Endothelial cell of umbilical vein (primary cell): ENCODE data around the gene EFHD2. TPM values are rescaled to one million over a fixed set of nuclear protein-coding genes. Genes with fewer than 3 reads are reported as not detected.

Experiments used
- BruUV-seq: library from RNA; stranded (reverse); fragments of 400-500 nt; replicated peaks from 2 replicates; lab custom pipeline; 2021; lab: Mats Ljungman, UMichigan
- CTCF ChIA-PET: fragments of 300-600, 350-600 bp; sonication (Branson Sonifier 250); formaldehyde crosslinking; loops from one replicate; lab custom pipeline; 2021; ENCODE audit warnings: antibody characterized with exemption, inconsistent platforms; lab: Charles Lee
- POLR2A ChIA-PET: fragments of 300-600, 350-600 bp; sonication (Branson Sonifier 250); formaldehyde crosslinking; loops from one replicate; lab custom pipeline; 2021; ENCODE audit warnings: antibody characterized with exemption, inconsistent platforms; lab: Charles Lee
- DNase-seq: peaks from one replicate; pipeline ENCODE4 v3.0.0-alpha.2; 2011; ENCODE audit warnings: low read depth, low spot score
- FAIRE-seq: peaks from 2 replicates; lab custom pipeline; 2011; peaks lifted over from hg19 to GRCh38; lab: Jason Lieb, UNC
- H2AFZ ChIP-seq: 2 replicates; pipeline ENCODE4 v1.6.0; 2012; ENCODE audit warnings: low read depth, low read length, control low read depth, inconsistent platforms
- H3K27ac ChIP-seq: 2 replicates; pipeline ENCODE4 v1.5.1; 2011; ENCODE audit warnings: low read depth, mild to moderate bottlenecking, control low read depth, low read length, moderate library complexity; ENCODE audit not compliant: insufficient read depth
- H3K27me3 ChIP-seq, 2 experiments: 2 replicates each; pipeline versions ENCODE4 v1.6.0 to v1.6.1; 2011; ENCODE audit warnings: low read length in 2 of 2, mixed read lengths in 1 of 2; ENCODE audit not compliant: control insufficient read depth in 2 of 2, insufficient read depth in 2 of 2
- H3K36me3 ChIP-seq, 2 experiments: 2 replicates in 1 of 2; 3 replicates in 1 of 2; pipeline ENCODE4 v1.5.1; 2011; ENCODE audit warnings: low read length in 2 of 2, mild to moderate bottlenecking in 1 of 2, moderate library complexity in 1 of 2; ENCODE audit not compliant: control insufficient read depth in 2 of 2, insufficient read depth in 2 of 2; ENCODE audit errors: extremely low read depth in 1 of 2
- H3K4me1 ChIP-seq: 3 replicates; pipeline ENCODE4 v1.5.1; 2011; ENCODE audit warnings: mild to moderate bottlenecking, low read length; ENCODE audit not compliant: control insufficient read depth, insufficient read depth; ENCODE audit errors: extremely low read depth
- H3K4me2 ChIP-seq: 2 replicates; pipeline ENCODE4 v1.6.1; 2011; ENCODE audit warnings: low read length, control low read depth, mixed read lengths; ENCODE audit not compliant: insufficient read depth
- H3K4me3 ChIP-seq, 3 experiments: fragments of 200-600 bp in 1 of 3; sonication (generic), shearing (Covaris generic) in 1 of 3; replicated peaks in 1 of 3; 2 replicates each; pipeline ENCODE4 v1.5.1; 2011 to 2016; ENCODE audit warnings: control low read depth in 3 of 3, low read length in 3 of 3, mild to moderate bottlenecking in 2 of 3, inconsistent platforms in 1 of 3, low read depth in 1 of 3, moderate library complexity in 1 of 3; ENCODE audit not compliant: insufficient read depth in 1 of 3
- H3K79me2 ChIP-seq: 2 replicates; pipeline ENCODE4 v1.6.0; 2012; ENCODE audit warnings: low read length, inconsistent platforms; ENCODE audit not compliant: control insufficient read depth, insufficient read depth
- H3K9ac ChIP-seq: replicated peaks from 2 replicates; pipeline ENCODE3; 2011; ENCODE audit warnings: low read length, control low read depth; ENCODE audit not compliant: insufficient read depth; ENCODE audit errors: extremely low read depth
- H3K9me1 ChIP-seq: replicated peaks from 3 replicates; pipeline ENCODE4 v1.6.0; 2011; ENCODE audit warnings: mild to moderate bottlenecking, low read length; ENCODE audit not compliant: control insufficient read depth, insufficient read depth; ENCODE audit errors: extremely low read depth
- H3K9me3 ChIP-seq: replicated peaks from 2 replicates; pipeline ENCODE4 v1.5.1; 2012; ENCODE audit warnings: low read length, inconsistent platforms; ENCODE audit not compliant: control insufficient read depth, insufficient read depth
- H4K20me1 ChIP-seq: replicated peaks from 2 replicates; pipeline ENCODE3; 2011; ENCODE audit warnings: mild to moderate bottlenecking, low read length; ENCODE audit not compliant: control insufficient read depth, insufficient read depth; ENCODE audit errors: extremely low read depth
- CTCF ChIP-seq, 2 donors: IDR thresholded peaks; 1 replicate in 1 of 2; 2 replicates in 1 of 2; pipeline ENCODE4 v1.5.1; 2011; ENCODE audit warnings: low read length in 2 of 2, mild to moderate bottlenecking in 2 of 2, moderate library complexity in 2 of 2, control low read depth in 1 of 2, inconsistent platforms in 1 of 2, low read depth in 1 of 2; ENCODE audit not compliant: insufficient read depth in 1 of 2; ENCODE audit errors: extremely low read depth in 1 of 2
- EZH2 ChIP-seq: IDR thresholded peaks from 2 replicates; pipeline ENCODE4 v1.6.1; 2012; ENCODE audit warnings: borderline replicate concordance, low read depth, mild to moderate bottlenecking, moderate library complexity, low read length, inconsistent platforms; ENCODE audit not compliant: severe bottlenecking
- FOS ChIP-seq: IDR thresholded peaks from 2 replicates; pipeline ENCODE4 v1.6.1; 2011; ENCODE audit warnings: mild to moderate bottlenecking, low read length, moderate library complexity, borderline replicate concordance; ENCODE audit not compliant: insufficient read depth
- GATA2 ChIP-seq: IDR thresholded peaks from 2 replicates; pipeline ENCODE4 v1.7.0; 2011; ENCODE audit warnings: low read depth, mild to moderate bottlenecking, moderate library complexity, mixed read lengths, low read length; ENCODE audit not compliant: insufficient read length, insufficient read depth
- JUN ChIP-seq: IDR thresholded peaks from 2 replicates; pipeline ENCODE4 v1.6.1; 2011; ENCODE audit warnings: borderline replicate concordance, low read depth; ENCODE audit not compliant: insufficient read length, insufficient read depth
- MAX ChIP-seq: IDR thresholded peaks from 2 replicates; pipeline ENCODE4 v1.6.1; 2011; ENCODE audit not compliant: insufficient read depth, insufficient read length
- MYC ChIP-seq: IDR thresholded peaks from one replicate; pipeline ENCODE4 v1.6.1; 2011; ENCODE audit warnings: mild to moderate bottlenecking, low read depth, low read length
- POLR2A ChIP-seq: IDR thresholded peaks from 2 replicates; pipeline ENCODE4 v1.6.1; 2012; ENCODE audit warnings: low read depth, mild to moderate bottlenecking, control low read depth, low read length
- POLR2AphosphoS5 ChIP-seq: IDR thresholded peaks from 2 replicates; pipeline ENCODE4 v1.6.1; 2012; ENCODE audit warnings: low read depth, mild to moderate bottlenecking, control low read depth, low read length, moderate library complexity; ENCODE audit not compliant: insufficient read depth
- dilution Hi-C: fragments of 300-500 bp; cut with MboI; formaldehyde crosslinking; loops from one replicate; pipeline ENCODE4 v1.15.0; 2019; ENCODE audit warnings: low sequenced_read_pairs; ENCODE audit not compliant: extremely low pct_ligation_motif_present
- intact Hi-C: fragments of 100-400 bp; cut with micrococcal nuclease; formaldehyde crosslinking; loops from one replicate; pipeline ENCODE4 v1.10.0; 2022
- polyA plus RNA-seq, 4 experiments: library from polyadenylated mRNA; depleted of rRNA in 3 of 4; stranded (reverse) in 3 of 4; unstranded in 1 of 4; fragments of >200 nt; gene quantifications; 2 replicates each; pipeline versions ENCODE4 v1.2.1 to v1.2.3, GENCODE V29; 2011 to 2012; ENCODE audit warnings: missing spikeins in 1 of 4
- total RNA-seq: library from RNA; stranded (reverse); gene quantifications from 2 replicates; pipeline ENCODE4 v1.2.3, GENCODE V29; 2021

The EFHD2 gene
- total and polyA plus RNA-seq, 2 donors (not counting 3 experiments of a cell fraction or from before 2014, with no cell fraction given): 50.2 to 73.5 TPM

- H3K36me3 ChIP-seq: peaks cover 0 to 4% of the 10 kb centered on the region in 2 experiments
- H2AFZ ChIP-seq: no peak overlapping the region
- peak overlapping the region; percentile 82 to 90 (median 82) for H3K4me3 ChIP-seq
- no peaks in the 10 kb centered on the region for H4K20me1 ChIP-seq
- no peaks in the 10 kb centered on the region for H3K9me1 ChIP-seq
- FAIRE-seq: peak; percentile 70
- H3K79me2 ChIP-seq: peaks cover 60% of the 10 kb centered on the region
- intact Hi-C loops (loop anchor here (10.0 kb wide), 1 partner anchor 407 kb away; no protein-coding TSS in a partner anchor), dilution Hi-C loops (loop anchor here (10.0 kb wide), 1 partner anchor 87 kb away; no protein-coding TSS in a partner anchor)
- no peak for DNase-seq
- peak overlapping the region; percentile 40 for H3K27ac ChIP-seq
- peaks cover 48% of the 10 kb centered on the region for H3K4me1 ChIP-seq
- no peak for TF ChIP-seq GATA2
- no peak for TF ChIP-seq JUN
- no peak for TF ChIP-seq CTCF (IDR thresholded peaks at IDR 0.05; ENCODE audit: extremely low read depth in 1 of 2, insufficient read depth in 1 of 2, low read depth in 1 of 2, low read length in 2 of 2)
- TF ChIP-seq EZH2: no peak
- TF ChIP-seq MYC: no peak
- TF ChIP-seq FOS: no peak
- no peak for TF ChIP-seq POLR2A
- no peak for TF ChIP-seq MAX
- no peak for TF ChIP-seq POLR2AphosphoS5
- no TSS peak for BruUV-seq
- no peaks in the 10 kb centered on the region for H3K27me3 ChIP-seq
- CTCF ChIA-PET: interaction anchor here (1.2 to 4.0 kb wide), 5 partner anchors 20 to 88 kb away, joined by 3 to 33 read pairs (median 15); no protein-coding TSS in a partner anchor
- peak overlapping the region; percentile 77 for H3K9ac ChIP-seq
- no peaks in the 10 kb centered on the region for H3K9me3 ChIP-seq
- peak overlapping the region; percentile 69 for H3K4me2 ChIP-seq
- POLR2A ChIA-PET: no interaction called here
Measured at GRCh38 chr1:15411593-15412137, 2.0 kb downstream of the EFHD2 start.
